Heart right ventricle (tissue), 16 donors: Measurements from ENCODE around the gene TWIST2. TPM values are rescaled to one million over a fixed set of nuclear protein-coding genes. Genes with fewer than 3 reads are reported as not detected.

Source experiments
- ATAC-seq, 8 donors: fragments of 200-7000 bp; cut with Tn5 transposase; one replicate each; pipeline ENCODE4 v1.9.1; 2020; ENCODE audit warnings: mild to moderate bottlenecking in 8 of 8, moderate library complexity in 8 of 8, moderate number of reproducible peaks in 1 of 8
- DNase-seq, 2 donors: peaks; one replicate each; pipeline ENCODE4 v3.0.0-alpha.2; 2020
- H3K27ac ChIP-seq, 10 donors: fragments of 200-600 bp; sonication (generic) in 2 of 10; one replicate each; pipeline versions ENCODE4 v1.5.0 to v1.8.0; 2020 to 2022; ENCODE audit warnings: mild to moderate bottlenecking in 3 of 10
- H3K27me3 ChIP-seq, 7 donors: fragments of 200-600 bp; one replicate each; pipeline ENCODE4 v1.8.0; 2021 to 2022; ENCODE audit warnings: mild to moderate bottlenecking in 2 of 7
- H3K36me3 ChIP-seq, 9 donors: fragments of 200-600 bp; sonication (generic) in 1 of 9; one replicate each; pipeline versions ENCODE4 v1.5.0 to v1.8.0; 2020 to 2022; ENCODE audit warnings: mild to moderate bottlenecking in 2 of 9
- H3K4me1 ChIP-seq, 9 donors: fragments of 200-600 bp; sonication (generic) in 1 of 9; one replicate each; pipeline versions ENCODE4 v1.5.0 to v1.8.0; 2020 to 2022; ENCODE audit warnings: mild to moderate bottlenecking in 4 of 9
- H3K4me3 ChIP-seq, 10 donors: fragments of 200-600 bp; sonication (generic) in 2 of 10; one replicate each; pipeline versions ENCODE4 v1.5.0 to v1.8.0; 2020 to 2022; ENCODE audit warnings: mild to moderate bottlenecking in 7 of 10, moderate library complexity in 2 of 10
- H3K9me3 ChIP-seq, 11 donors: fragments of 200-600 bp in 10 of 11; sonication (generic) in 2 of 11; one replicate each; pipeline versions ENCODE4 v1.5.0 to v1.8.0; 2013 to 2022; ENCODE audit warnings: mild to moderate bottlenecking in 2 of 11, control low read depth in 1 of 11, moderate library complexity in 1 of 11
- CTCF ChIP-seq, 9 donors: fragments of 200-600 bp; sonication (generic) in 2 of 9; IDR thresholded peaks; one replicate each; pipeline versions ENCODE4 v1.5.0 to v1.8.0; 2021 to 2022; ENCODE audit warnings: antibody characterized with exemption in 9 of 9, mild to moderate bottlenecking in 5 of 9, moderate library complexity in 1 of 9
- WGBS, 2 donors: extraction: QIAGEN DNeasy Blood & Tissue Kit; methylation state at CpG; one replicate each; pipeline ENCODE4 v1.1.7; 2013; ENCODE audit warnings: inconsistent platforms in 1 of 2; 5-methylcytosine and 5-hydroxymethylcytosine counted together
- intact Hi-C, 10 donors: fragments of 100-400 bp; cut with DNase I; formaldehyde crosslinking; loops; one replicate each; pipeline versions ENCODE4 v1.11.1 to v1.14.2; 2022
- polyA plus RNA-seq, 2 donors: library from polyadenylated mRNA; stranded (reverse); fragments of 200-250 nt; gene quantifications; one replicate each; pipeline ENCODE4 v1.2.3, GENCODE V29; 2013
- total RNA-seq, 10 donors: library from RNA; stranded (reverse); fragmentation: NEBNext Ultra II Directional in 3 of 10; extraction: Animal tissue kit (Norgen Biotek cat#: 25700) in 3 of 10; gene quantifications; one replicate each; pipeline versions ENCODE4 v1.2.1 to v1.2.4, GENCODE V29; 2021 to 2023
- donor health status: Arrhythmogenic right ventricular cardiomyopathy.
- donor health status: ischemic (EF 13 %, LVEDD 7.1; RV severe dilation, severe dysfunction).
- donor health status: healthy with polysubstance abuse.
- donor health status: DM: no; HTN: yes; CAD: no.
- donor health status: DM: no; HTN: no; CAD: no.
- donor health status: ischemic (EF 25% LVEDD 6.9; RV normal size, moderate dysfunction).
- donor health status: ischemic (EF 25% LVEDD 5.7; RV mildly dilated, moderate dysfunction).
- donor health status: healthy.
- donor health status: DM: yes; HTN: yes; CAD: no.
- donor health status: Ischemic cardiomyopathy.
- donor health status: ischemic (EF 35%, LVEDD 5.7; RV mildly dilated, moderate dysfunction).
- donor health status: nonischemic (EF 11% LVEDD 7.7; RV severe dilation, severe dysfunction).
- donor health status: DM: yes; HTN: yes; CAD: no.
- donor health status: PGD.
- donor health status: ischemic (EF 29% LVEDD 5.4; RV normal size, mild dysfunction).
- donor health status: nonischemic (EF 23%, LVEDD 6.1; RV moderate dilation, normal function).

TWIST2 gene
- total and polyA plus RNA-seq, 12 donors = 0.19 to 3.5 (median 1.1) TPM

GRCh38 chr2:238946318-238947242 lies 98.7 kb downstream of the TWIST2 start:
- no peak for ATAC-seq
- no peak for DNase-seq
- 86 to 87% methylated on average over 6 of the region's 6 CpGs for WGBS, 2 donors

GRCh38 chr2:238947243-238947760 lies 99.4 kb downstream of the TWIST2 start:
- ATAC-seq = no peak
- H3K27ac ChIP-seq = no peak overlapping the region
- H3K27me3 ChIP-seq = peaks cover 0 to 34% (median 7%) of the 10 kb centered on the region in 7 donors
- 89 to 91% methylated on average over 9 of the region's 9 CpGs for WGBS, 2 donors
- DNase-seq = no peak
- H3K36me3 ChIP-seq = no peaks in the 10 kb centered on the region
- no peaks in the 10 kb centered on the region for H3K9me3 ChIP-seq
- no peak for TF ChIP-seq CTCF (IDR thresholded peaks at IDR 0.05)
- intact Hi-C loops = loop anchor here in 1 of 10 donors (10.0 kb wide), 1 partner anchor 163 kb away; no protein-coding TSS in a partner anchor
- H3K4me3 ChIP-seq = no peak overlapping the region
- H3K4me1 ChIP-seq = peaks cover 0 to 8% (median 0%) of the 10 kb centered on the region in 9 donors

More at GRCh38 chr2:238946318-238947242, 98.7 kb downstream of the TWIST2 start:
- H3K27ac ChIP-seq = no peak overlapping the region
- no peak overlapping the region for H3K4me3 ChIP-seq
- peaks cover 0 to 34% (median 7%) of the 10 kb centered on the region in 7 donors for H3K27me3 ChIP-seq
- H3K36me3 ChIP-seq = no peaks in the 10 kb centered on the region
- peaks cover 0 to 8% (median 0%) of the 10 kb centered on the region in 9 donors for H3K4me1 ChIP-seq
- H3K9me3 ChIP-seq = no peaks in the 10 kb centered on the region
- intact Hi-C loops = loop anchor here in 1 of 10 donors (10.0 kb wide), 1 partner anchor 162 kb away; no protein-coding TSS in a partner anchor
- TF ChIP-seq CTCF (IDR thresholded peaks at IDR 0.05) = no peak

- peaks cover 0 to 8% (median 0%) of the 10 kb centered on the region in 9 donors for H3K4me1 ChIP-seq
- H3K36me3 ChIP-seq = no peaks in the 10 kb centered on the region
- ATAC-seq (peak in 7 of 8 donors; percentile 54 to 76 (median 65)), DNase-seq (peak; percentile 29 to 55)
- H3K4me3 ChIP-seq = no peak overlapping the region
- peak overlapping the region in 1 of 10 donors; percentile 30 for H3K27ac ChIP-seq
- H3K9me3 ChIP-seq = no peaks in the 10 kb centered on the region
- WGBS, 2 donors = 55 to 59% methylated on average over 10 of the region's 10 CpGs
- peaks cover 0 to 39% (median 7%) of the 10 kb centered on the region in 7 donors for H3K27me3 ChIP-seq
- intact Hi-C loops = loop anchor here in 1 of 10 donors (10.0 kb wide), 1 partner anchor 163 kb away; no protein-coding TSS in a partner anchor
- no peak for TF ChIP-seq CTCF (IDR thresholded peaks at IDR 0.05)
Measured at GRCh38 chr2:238947920-238948710, 100.2 kb downstream of the TWIST2 start.
